DND-41 (cell line): Measurements from ENCODE around the gene LHFPL2.
"Not testable (repeated sequence)": the region's sequence is repeated elsewhere in the genome, so short reads cannot be mapped to it uniquely, and the experiment has no call there.

Source experiments
- CTCF ChIP-seq: IDR thresholded peaks from 2 replicates; pipeline ENCODE4 v1.5.1; 2012; ENCODE audit warnings: borderline replicate concordance, low read length, moderate library complexity, mild to moderate bottlenecking; ENCODE audit not compliant: poor library complexity, severe bottlenecking; ENCODE audit errors: extremely low read depth
- EZH2 ChIP-seq: IDR thresholded peaks from 3 replicates; pipeline ENCODE4 v1.6.1; 2012; ENCODE audit warnings: borderline replicate concordance, low read depth, mild to moderate bottlenecking, moderate library complexity, low read length, inconsistent platforms; ENCODE audit not compliant: severe bottlenecking

GRCh38 chr5:78687514-78687913 lies 38.9 kb upstream of the LHFPL2 start:
- TF ChIP-seq CTCF, EZH2: not testable (repeated sequence)
